ENCODE results near the gene CPM. TPM values are rescaled to one million over a fixed set of nuclear protein-coding genes. Genes with fewer than 3 reads are reported as not detected.

The CPM gene
- total RNA-seq, 4 donors from 2014 or later: 59.0 to 120 (median 79.7) TPM

Other genes with a start within 250 kb of the CPM start
- gene NUP107, start 246.2 kb downstream of the CPM start, total RNA-seq: 10 to 100 TPM; 13.3 to 82.7 (median 25.3) TPM
- 10 to 100 TPM in 2 of 4 donors, 1 to 10 TPM in 2; 3.6 to 17.0 (median 9.7) TPM for gene SLC35E3, start 187.0 kb downstream of the CPM start, total RNA-seq
- 10 to 100 TPM; 39.5 to 84.1 (median 61.8) TPM for gene MDM2, start 125.0 kb downstream of the CPM start, total RNA-seq